OCI-LY3 (cell line): ENCODE measurements around the gene CFAP47.

Source experiments
- H2AFZ ChIP-seq: fragments of 200-600, 300-600 bp; shearing (Covaris generic); 2 replicates; pipeline ENCODE4 v1.6.0; 2014; ENCODE audit warnings: antibody characterized with exemption, low read depth, low read length
- H3K27ac ChIP-seq: fragments of 200-600, 300-600 bp; sonication (generic); 2 replicates; pipeline ENCODE4 v1.5.1; 2014; ENCODE audit warnings: mild to moderate bottlenecking, low read length, moderate library complexity, mixed read lengths
- H3K27me3 ChIP-seq: fragments of 200-600, 300-600 bp; sonication (generic); 2 replicates; pipeline ENCODE4 v1.6.1; 2014; ENCODE audit warnings: low read depth, low read length, mixed read lengths
- H3K36me3 ChIP-seq: fragments of 200-600, 300-600 bp; sonication (generic); replicated peaks from 2 replicates; pipeline ENCODE3; 2014; ENCODE audit warnings: low read depth, low read length, mixed read lengths
- H3K4me1 ChIP-seq: fragments of 300-600, 200-600 bp; sonication (generic); 2 replicates; pipeline ENCODE4 v1.6.1; 2014; ENCODE audit warnings: low read length, mixed read lengths
- H3K4me2 ChIP-seq: fragments of 200-600, 300-600 bp; sonication (generic); 2 replicates; pipeline ENCODE4 v1.6.1; 2014; ENCODE audit warnings: low read length, mixed read lengths
- H3K4me3 ChIP-seq: fragments of 300-600, 200-600 bp; sonication (generic); 2 replicates; pipeline ENCODE4 v1.5.1; 2014; ENCODE audit warnings: antibody characterized with exemption, mild to moderate bottlenecking, low read length, moderate library complexity
- H3K79me2 ChIP-seq: fragments of 300-600, 200-600 bp; shearing (Covaris generic); 2 replicates; pipeline ENCODE4 v1.6.1; 2014; ENCODE audit warnings: mild to moderate bottlenecking, low read length, mixed read lengths
- H3K9ac ChIP-seq: fragments of 300-600, 200-600 bp; shearing (Covaris generic); 2 replicates; pipeline ENCODE4 v1.6.0; 2014; ENCODE audit warnings: mild to moderate bottlenecking, low read length, moderate library complexity
- H3K9me3 ChIP-seq: fragments of 200-600, 300-600 bp; shearing (Covaris generic); 2 replicates; pipeline ENCODE4 v1.6.1; 2014; ENCODE audit warnings: low read length, mixed read lengths; ENCODE audit not compliant: insufficient read depth
- H4K20me1 ChIP-seq: fragments of 200-600, 300-600 bp; sonication (generic); 2 replicates; pipeline ENCODE4 v1.6.1; 2016; ENCODE audit warnings: low read length, mixed read lengths; ENCODE audit not compliant: insufficient read depth
- CTCF ChIP-seq: fragments of 200-600, 300-600 bp; sonication (generic); IDR thresholded peaks from 2 replicates; pipeline ENCODE4 v1.5.1; 2014; ENCODE audit warnings: antibody characterized with exemption, low read length, low read depth
- EZH2phosphoT487 ChIP-seq: fragments of 200-600 bp; shearing (Covaris generic); IDR thresholded peaks from 2 replicates; pipeline ENCODE4 v1.6.1; 2018; ENCODE audit warnings: antibody characterized with exemption, mixed run types, low read depth

The CFAP47 gene

GRCh38 chrX:36434522-36434921 lies 515.0 kb downstream of the CFAP47 start:
- H3K4me3 ChIP-seq, result no peak overlapping the region
- H3K4me2 ChIP-seq, result no peak overlapping the region
- no peak overlapping the region for H3K9ac ChIP-seq
- no peaks in the 10 kb centered on the region for H3K9me3 ChIP-seq
- H3K79me2 ChIP-seq, result no peaks in the 10 kb centered on the region
- H3K4me1 ChIP-seq, result no peaks in the 10 kb centered on the region
- no peak overlapping the region for H3K27ac ChIP-seq
- H2AFZ ChIP-seq, result no peak overlapping the region
- TF ChIP-seq EZH2phosphoT487 (no peak), CTCF (no peak)
- H4K20me1 ChIP-seq, result no peaks in the 10 kb centered on the region
- no peaks in the 10 kb centered on the region for H3K36me3 ChIP-seq
- H3K27me3 ChIP-seq, result no peaks in the 10 kb centered on the region
